HG02840 (cell line): ENCODE results near the gene CRACDL.
"Not testable (repeated sequence)": the region's sequence is repeated elsewhere in the genome, so short reads cannot be mapped to it uniquely, and the experiment has no call there.

Experiments
- ATAC-seq: cut with Tn5 transposase; IDR thresholded peaks from one replicate; pipeline ENCODE4 v1.9.1; 2021; ENCODE audit warnings: mild to moderate bottlenecking, moderate library complexity, moderate number of reproducible peaks; ENCODE audit not compliant: unreplicated experiment, low FRiP score

Gene CRACDL

DNA sequence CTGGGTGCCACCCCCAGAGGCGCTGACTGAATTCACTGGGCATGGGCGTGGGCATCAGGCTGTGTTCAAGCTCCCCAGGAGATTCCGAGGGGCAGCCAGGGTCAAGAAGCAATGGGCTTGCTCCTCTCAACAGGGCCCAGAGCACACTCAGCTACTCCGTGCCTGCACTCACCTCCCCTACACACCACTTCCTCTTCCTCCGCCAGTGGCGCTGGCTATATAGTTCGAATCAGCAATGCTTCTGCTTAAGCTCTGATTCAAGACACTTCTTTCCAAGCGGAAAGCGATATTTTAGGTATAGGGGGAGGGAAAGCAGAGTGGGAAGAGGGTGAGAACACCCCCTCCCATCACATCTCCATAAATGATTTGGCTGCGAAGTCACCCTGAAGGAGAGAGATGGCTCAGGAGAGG lies 42.1 kb downstream of the CRACDL start:
- no peak for ATAC-seq

DNA sequence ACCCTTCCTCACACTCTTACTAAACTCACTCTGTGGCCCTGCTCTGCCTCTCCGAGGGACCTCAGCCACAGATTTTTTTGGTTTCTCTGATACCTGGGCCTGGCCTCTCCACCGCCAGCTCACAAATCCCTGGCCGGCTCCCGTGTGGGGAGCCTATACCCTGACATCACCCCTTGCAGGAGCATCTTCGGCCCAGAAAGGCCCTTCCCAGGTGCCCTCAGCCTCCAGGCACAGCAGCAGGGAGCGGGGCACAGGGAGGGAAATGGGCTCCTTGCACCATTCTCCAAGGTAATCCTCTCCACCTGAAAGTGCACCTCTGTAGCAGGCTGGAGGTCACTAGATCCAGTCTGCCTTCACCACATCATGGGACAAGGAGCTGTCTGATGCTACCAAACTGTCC lies 43.2 kb downstream of the CRACDL start:
- no peak for ATAC-seq

DNA sequence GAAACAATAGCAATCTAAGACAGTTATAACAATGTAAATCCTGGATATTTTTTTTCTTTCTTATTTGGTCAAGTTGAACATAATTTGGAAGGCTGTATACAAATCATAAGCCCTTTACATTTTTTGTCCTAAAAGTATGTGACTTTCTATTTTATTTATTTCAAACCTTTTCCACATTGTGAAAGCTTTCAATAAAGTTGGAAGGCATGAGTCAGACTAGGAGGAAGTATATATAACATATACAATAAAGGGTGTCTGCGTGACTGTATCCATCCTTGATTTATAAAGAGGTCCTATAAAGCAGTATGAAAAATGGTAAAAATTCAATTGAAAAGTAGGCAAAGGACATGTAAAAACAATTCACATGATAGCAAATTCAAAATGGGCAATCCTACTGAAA lies 44.4 kb downstream of the CRACDL start:
- no peak for ATAC-seq

DNA sequence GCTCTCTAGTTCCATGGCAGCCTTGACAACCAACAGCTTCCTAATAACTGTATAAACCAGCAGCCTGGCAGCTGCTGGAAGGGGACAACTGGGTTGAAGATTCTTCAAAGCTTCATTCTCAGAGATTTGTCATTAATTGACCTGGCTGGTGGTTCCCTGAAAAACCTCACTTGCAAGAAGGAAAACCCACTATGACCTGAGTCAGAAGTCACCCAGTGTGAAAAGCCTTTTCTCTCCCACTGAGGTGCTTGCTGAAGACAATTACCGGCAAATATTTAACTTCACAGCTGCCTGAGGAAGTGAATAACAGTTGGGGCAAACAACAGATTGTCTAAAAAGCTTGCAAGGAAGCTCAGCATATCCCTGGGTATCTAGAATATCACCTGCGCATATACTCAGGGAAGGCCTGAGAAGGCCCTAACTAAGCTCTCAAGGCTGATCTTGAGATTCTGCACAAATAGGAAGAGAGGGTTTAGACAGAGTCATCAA lies 49.9 kb downstream of the CRACDL start:
- no peak for ATAC-seq

DNA sequence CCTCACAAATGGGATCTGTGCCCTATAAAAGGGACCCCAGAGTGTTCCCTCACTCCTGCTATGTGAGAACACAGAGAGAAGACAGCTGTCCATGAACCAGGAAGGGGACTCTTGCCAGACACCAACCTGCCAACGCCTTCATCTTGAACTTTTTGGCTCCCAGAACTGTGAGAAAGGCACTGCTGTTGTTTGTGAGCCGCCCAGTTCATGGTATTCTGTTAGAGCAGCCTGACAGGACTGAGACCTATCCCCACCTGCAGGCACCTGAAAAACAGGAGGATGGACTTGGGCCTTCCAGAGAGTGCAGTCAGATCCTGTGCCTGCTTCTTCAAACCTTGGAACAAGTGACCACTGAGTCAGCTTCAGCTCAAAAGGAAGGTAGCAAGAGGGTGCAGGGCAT lies 51.4 kb downstream of the CRACDL start:
- no peak for ATAC-seq

DNA sequence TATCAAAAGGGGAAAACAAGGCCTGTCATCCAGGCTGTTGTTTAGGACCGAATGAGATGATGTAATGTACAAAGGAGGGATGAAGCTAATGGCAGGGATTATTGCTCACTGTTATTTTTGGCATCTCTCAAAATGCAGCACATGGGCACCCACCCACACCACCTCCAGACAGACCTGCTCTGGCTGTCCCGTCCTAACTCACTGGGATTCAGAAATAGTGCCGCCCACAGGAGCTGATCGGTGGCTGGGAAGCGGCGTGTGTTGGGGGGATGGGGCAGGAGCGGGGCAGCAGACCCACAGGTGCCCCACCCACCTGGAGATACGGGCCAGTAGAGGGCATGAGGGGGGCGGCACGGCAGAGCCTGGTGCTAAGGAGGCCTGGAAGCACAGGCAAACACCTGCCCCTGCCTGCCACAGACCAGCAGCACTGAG lies 52.2 kb downstream of the CRACDL start:
- ATAC-seq, result no peak

DNA sequence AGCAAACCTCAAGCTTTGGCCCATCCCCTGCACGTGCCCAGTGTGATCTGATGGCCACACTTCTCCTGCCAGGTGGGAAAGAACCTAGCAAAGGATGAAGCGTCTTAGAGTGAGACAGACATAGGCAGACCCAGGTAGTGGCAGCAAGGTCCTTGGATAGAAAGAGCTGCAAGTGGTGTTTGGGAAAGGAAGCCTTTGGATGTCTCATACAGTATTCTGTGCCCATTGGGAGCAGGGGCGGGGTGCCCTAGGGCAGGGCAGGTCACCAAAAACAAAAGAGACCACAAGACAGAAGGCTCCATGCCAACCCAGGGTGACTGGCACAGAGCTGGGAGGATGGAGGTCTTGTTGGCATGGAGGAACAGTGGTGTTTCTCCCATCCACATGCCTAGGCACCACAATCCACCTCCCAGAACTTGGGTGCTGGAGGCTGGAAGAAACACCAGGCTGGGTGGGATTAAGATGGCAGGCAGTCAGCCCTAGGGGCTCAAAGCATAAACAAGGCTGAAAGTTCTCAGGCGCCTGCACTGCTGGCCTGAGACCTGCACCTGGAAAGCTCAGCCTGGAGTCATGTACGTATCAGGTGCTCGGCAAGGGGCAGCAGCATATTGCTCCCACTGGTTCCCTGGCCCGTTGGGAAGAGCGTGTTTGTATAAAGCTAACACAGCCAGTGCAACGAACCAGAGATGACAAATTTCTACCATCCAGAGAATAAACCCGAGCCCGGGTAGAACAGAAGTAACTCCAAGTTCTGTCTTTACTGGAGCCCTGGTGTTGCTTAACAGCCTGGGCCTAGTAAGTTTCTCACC lies 52.9 kb downstream of the CRACDL start:
- ATAC-seq, result no peak

DNA sequence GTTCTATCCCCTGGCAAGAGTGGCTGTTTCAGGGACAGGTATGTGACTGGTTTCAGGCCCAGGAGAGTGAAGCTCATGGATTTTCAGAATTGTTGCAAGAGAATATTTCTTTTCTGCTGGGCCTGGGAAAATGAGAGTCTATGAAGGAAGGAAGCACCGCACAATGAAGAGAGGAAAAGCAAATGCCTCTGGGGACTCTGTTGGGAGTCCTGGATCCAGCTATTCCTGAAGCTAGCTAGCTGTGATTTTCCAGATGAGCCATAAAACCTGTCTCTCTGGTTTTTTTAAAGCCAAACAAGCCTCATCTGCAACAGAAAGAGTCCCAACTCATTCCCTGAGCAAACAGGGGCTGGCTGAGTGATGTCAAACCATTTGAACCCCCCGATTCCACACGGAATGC lies 53.7 kb downstream of the CRACDL start:
- no peak for ATAC-seq

DNA sequence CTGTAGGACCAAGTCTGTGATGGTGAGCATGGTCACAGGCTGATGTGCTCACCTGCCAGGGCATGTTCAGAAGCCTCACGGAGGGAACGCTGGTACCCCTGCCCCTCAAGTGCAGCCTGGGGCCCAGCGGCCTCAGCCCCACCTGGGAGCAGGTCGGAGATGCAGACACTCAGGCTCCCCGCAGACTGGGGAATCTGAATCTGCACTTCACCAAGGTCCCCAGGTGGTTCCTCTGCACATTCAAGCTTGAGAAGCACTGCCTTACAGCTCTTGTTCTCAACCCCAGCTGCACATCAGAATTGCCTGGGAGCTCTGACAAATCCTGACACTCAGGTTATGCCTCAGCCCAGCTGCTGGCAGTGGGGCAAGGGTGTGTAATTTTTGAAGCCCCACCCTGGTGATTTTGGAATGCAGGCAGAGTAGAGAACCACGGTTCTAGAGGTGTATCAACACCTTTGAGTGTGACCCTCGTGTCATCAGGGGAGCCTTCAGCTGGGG lies 54.8 kb downstream of the CRACDL start:
- ATAC-seq, result no peak

DNA sequence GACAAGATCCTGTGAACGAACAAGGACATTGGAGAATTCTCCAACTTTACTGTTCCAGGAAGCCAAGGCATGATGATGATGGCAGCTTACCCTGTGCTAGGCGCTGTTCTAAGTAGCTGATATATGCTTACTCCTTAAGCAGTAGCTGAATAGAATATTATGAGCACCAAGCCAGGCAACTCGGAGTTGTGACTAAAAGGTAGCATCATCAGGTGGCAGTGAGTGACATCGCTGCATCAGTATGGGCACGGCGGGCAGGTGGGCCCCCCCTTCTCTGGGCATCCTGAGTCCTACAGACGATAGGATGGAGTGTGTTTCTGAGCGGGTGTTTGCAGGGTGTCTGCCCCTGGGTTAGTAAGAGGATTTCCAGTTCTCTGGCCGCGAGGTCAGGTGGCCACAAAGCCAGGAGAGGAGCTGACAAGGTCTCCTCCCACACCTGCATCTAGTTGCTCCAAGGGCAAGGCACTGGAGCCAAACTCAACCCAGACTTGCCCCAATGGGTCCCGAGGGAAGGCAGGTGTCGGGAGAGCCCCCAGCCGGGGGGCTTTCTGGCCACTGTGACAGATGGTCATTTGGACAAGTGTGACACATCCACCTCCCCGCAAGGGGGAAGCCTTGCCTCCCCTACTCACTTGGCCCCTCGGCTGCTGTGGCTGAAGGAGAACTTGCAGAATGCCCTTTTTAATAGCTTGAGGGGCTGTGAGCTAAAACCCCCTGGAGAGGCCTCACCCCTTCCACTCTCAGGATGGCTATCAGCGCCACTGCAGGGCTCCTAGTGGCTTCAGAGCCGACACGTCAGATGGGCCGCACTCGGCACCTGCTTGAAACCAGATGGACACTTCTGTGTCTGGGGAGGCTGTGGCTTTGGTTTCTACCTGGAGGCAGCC lies 55.5 kb downstream of the CRACDL start:
- ATAC-seq, result no peak

DNA sequence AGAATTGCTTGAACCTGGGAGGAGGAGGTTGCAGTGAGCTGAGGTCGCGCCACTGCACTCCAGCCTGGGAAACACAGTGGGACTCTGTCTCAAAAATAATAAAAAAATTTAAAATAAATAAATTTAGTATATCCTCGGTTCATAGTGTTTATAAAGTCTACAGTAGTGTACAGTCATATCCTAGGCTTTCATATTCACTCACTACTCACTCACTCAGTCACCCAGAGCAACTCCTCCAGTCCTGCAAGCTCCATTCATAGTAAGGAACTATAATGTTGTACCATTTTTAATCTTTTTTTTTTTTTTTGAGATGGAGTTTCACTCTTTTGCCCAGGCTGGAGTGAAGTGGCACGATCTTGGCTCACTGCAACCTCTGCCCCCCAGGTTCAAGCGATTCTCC lies 58.4 kb downstream of the CRACDL start:
- not testable (repeated sequence) for ATAC-seq

DNA sequence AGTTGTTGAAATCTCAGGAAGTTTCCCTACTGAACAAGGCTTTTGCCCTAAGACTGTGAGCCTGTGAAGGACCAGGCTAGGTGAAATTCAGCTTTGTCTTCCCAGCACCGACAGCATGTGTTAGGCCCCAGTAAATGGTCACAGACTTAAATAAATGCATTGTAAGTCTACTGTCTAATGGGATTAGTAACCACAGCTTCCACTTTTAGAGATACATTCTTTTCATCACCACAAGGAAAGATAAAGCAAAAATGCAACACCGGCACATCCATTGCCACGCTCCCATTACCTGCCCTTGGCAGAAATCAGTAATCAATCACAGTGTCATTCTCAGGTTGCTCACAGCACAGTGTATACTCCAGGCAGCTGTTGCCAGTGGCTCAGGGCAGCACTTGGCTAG lies 59.3 kb downstream of the CRACDL start:
- ATAC-seq, result no peak

DNA sequence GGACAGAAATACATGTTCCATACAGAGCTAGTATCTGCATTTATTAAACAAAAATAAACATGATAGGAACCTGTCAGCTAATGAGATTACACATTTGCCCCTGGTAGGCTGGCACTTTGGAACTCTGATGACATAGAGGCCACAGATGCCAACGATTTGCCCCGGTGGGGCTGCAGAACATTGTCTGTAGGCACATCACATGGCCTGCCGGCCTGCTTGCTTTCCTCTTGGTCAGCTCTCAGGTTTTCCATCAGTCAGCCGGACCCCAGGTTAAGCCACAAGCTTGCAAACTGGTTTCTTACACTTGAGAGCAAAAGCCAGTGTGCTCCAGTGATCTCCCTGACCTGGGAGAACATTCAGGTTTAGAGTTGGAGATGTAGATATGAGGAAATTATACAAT lies 60.3 kb downstream of the CRACDL start:
- no peak for ATAC-seq

DNA sequence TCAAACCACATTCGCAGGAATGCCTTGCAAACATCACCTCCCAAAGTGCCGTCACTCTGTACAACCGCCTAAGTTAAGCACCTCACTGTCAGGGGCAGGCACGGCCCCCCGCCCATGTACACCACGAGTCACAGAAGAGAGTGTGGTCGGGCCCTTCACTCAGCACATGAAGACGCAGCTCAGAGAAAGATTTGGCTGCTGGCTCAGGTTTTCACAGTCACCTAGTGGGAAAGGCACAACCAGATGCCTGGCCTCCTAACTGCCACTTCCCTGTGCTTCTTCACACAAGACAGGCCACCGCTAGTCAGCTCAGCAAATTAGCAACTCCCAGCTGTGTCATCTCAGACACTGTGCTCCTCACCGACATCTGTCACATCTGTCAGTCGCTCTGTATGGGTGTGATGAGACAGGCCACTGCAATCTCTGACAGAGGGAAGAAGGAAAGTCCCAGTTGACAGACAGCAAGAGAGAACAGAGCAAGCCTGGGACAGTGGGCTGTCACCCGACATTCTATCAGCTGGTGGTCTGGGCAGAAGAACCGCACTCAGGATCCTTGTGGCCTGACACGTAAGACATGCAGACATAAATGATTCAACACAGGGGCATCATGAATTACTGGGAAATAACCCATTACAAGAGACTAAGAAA lies 60.8 kb downstream of the CRACDL start:
- ATAC-seq, result no peak

DNA sequence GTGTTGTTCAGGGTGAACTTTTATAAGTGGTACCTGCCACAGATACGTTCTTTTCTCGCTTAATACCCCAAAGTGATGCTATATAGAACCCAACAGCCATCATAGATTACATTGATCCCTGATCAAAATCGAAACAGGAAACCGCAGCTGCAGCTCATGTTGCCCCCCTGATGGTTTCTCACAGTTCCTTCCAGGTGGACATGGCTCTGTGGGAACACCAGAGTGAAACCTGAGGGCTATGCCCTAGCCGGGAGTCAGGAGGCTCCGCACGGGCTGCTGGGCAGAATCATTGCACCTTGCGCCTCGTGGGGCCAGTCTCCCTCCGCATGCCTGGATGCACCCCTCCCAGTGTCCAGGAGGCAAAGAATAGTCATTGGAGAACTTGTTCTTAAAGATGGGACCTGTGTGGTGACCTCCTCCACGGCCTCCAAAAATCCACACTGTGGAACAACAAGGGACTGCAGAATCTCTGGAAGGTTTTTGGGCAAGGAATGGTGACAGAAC lies 61.8 kb downstream of the CRACDL start:
- no peak for ATAC-seq

DNA sequence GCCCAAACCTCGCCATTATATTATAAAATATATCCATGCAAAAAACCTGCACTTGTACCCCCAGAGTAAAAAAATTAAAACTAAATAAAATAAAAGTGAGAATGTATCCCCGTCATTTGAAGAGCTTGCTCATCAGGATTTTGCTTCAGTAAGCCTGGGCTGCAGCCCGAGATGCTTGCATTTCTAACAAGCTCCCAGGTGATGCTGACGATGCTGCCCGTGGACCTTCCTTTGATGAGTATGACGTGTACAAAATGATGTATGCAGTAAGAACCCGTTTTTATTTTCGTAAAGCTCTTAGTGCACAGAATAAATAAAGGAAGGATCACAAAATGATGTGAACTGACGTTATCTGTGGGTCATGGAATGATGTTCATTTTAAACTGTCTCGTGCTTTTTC lies 63.5 kb downstream of the CRACDL start:
- ATAC-seq, result no peak

DNA sequence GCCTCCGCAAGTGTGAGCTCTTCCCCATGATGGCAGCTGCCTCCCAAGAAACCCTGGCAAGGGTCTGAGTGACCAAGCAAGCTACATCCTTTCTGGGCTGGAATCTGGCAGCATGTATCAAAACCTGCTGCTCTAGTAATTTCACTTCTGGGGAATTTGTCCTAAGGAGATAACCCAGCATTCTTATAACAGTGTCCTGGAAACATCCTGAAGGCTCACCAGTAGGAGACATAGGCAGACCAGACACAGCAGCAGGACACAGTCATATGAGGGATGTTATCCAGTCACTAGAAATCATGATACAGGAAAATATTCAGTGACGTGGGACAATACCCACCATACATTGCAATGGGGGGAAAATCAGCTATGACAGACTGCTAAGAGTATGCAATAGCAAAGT lies 64.5 kb downstream of the CRACDL start:
- ATAC-seq, result no peak

DNA sequence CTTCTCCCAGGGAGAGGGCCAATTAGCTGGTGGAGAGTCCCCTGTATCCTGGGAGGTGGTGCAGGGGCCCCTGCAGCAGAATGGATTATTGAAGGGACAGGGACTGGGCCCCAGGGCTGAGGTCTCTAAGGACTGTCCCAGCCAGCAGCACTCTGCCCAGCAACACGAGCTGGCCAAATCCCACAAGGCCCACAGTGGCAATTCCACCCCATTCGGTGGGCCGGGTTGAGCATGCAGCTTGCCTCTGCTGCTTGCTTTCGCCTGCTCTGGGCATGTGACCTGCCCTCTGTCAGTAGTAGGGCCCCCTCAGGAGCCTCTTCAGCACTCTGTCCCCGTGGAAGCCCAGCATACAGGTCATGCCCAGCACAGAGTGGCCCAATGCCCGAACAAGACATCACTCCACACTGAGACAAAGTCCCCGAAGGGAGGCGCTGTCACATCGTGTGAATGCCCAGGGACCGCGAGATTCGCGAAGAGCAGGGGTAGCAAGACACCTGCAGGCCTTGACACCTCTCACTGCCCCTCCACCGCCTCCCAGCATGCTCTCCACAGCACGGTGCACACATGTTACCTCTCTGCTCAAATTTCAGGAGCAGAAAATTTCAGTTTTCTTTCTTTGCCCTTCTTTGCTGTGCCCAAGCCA lies 65.4 kb downstream of the CRACDL start:
- no peak for ATAC-seq

DNA sequence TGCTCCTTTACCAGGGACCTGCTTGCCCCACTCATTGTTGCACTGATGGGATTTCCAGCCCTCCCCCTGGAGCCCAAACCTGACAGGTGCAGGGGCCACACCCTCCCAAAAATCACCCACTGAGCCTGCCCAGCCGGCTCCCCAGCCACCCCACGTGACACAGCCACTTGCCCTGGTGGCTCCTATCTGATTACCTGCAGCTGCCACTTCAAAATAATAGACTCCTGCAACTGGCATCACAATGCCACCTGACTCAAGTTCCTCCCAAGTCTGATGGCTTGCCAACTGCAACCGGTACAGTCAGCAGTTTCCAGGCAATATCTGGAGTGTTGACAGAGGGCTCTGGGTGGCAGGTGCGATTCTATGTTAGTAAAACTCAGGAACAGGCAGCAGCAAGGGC lies 66.2 kb downstream of the CRACDL start:
- ATAC-seq, result no peak

DNA sequence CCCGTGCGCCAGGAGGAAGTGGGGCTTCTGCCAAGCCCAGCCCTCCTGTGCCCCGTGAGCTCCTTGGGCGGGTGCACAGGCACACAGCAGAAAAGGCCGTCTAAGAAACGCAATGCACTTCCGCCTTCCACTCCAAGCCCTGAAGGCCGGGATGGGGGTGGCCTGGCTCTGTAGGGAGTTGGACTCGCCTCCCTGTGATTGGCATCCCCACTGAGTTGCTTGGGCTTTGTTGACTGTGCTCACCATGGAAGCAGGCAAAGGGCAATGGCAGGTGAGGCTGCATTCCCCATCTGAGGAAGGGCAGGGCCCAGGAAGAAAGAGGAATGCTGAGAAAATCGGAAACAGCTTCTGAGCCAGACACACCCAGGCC lies 66.8 kb downstream of the CRACDL start:
- no peak for ATAC-seq
